ENCODE results near the gene ACSS3.
"Not testable (repeated sequence)": the region's sequence is repeated elsewhere in the genome, so short reads cannot be mapped to it uniquely, and the experiment has no call there.

Gene ACSS3

GRCh38 chr12:81205416-81205815 is 127.5 kb downstream of the ACSS3 start:
- no peak for DNase-seq (ENCODE audit: low read depth in 2 of 2)

GRCh38 chr12:81206429-81206828 is 128.6 kb downstream of the ACSS3 start:
- no peak overlapping the region for H3K4me3 ChIP-seq (replicated peaks in 1 of 2; ENCODE audit: low read depth in 2 of 2, low read length in 2 of 2)
- DNase-seq (ENCODE audit: low read depth in 2 of 2) = no peak
- no peak for TF ChIP-seq CTCF (IDR thresholded peaks at IDR 0.05; ENCODE audit: low read depth, low read length)

More at GRCh38 chr12:81205416-81205815, 127.5 kb downstream of the ACSS3 start:
- no peak for TF ChIP-seq CTCF (IDR thresholded peaks at IDR 0.05; ENCODE audit: low read depth, low read length)
- H3K4me3 ChIP-seq (replicated peaks in 1 of 2; ENCODE audit: low read depth in 2 of 2, low read length in 2 of 2) = no peak overlapping the region

- DNase-seq (ENCODE audit: low read depth in 2 of 2) = no peak
- TF ChIP-seq CTCF (IDR thresholded peaks at IDR 0.05; ENCODE audit: low read depth, low read length) = no peak
- no peak overlapping the region for H3K4me3 ChIP-seq (replicated peaks in 1 of 2; ENCODE audit: low read depth in 2 of 2, low read length in 2 of 2)
These were observed 129.3 kb downstream of the ACSS3 start for GRCh38 chr12:81207173-81207572.

- no peak for DNase-seq (ENCODE audit: low read depth in 2 of 2)
- no peak for TF ChIP-seq CTCF (IDR thresholded peaks at IDR 0.05; ENCODE audit: low read depth, low read length)
- H3K4me3 ChIP-seq (replicated peaks in 1 of 2; ENCODE audit: low read depth in 2 of 2, low read length in 2 of 2) = no peak overlapping the region
These were observed 129.8 kb downstream of the ACSS3 start for GRCh38 chr12:81207664-81208063.

GRCh38 chr12:81208187-81208911 is 130.5 kb downstream of the ACSS3 start:
- DNase-seq (ENCODE audit: low read depth in 2 of 2) = peak; percentile 11 to 23
- H3K4me3 ChIP-seq (replicated peaks in 1 of 2; ENCODE audit: low read depth in 2 of 2, low read length in 2 of 2) = no peak overlapping the region
- no peak for TF ChIP-seq CTCF (IDR thresholded peaks at IDR 0.05; ENCODE audit: low read depth, low read length)

- no peak overlapping the region for H3K4me3 ChIP-seq (replicated peaks in 1 of 2; ENCODE audit: low read depth in 2 of 2, low read length in 2 of 2)
- no peak for TF ChIP-seq CTCF (IDR thresholded peaks at IDR 0.05; ENCODE audit: low read depth, low read length)
- peak; percentile 20 to 45 for DNase-seq (ENCODE audit: low read depth in 2 of 2)
These were observed 131.1 kb downstream of the ACSS3 start for GRCh38 chr12:81209012-81209411.

- peak; percentile 67 to 73 for DNase-seq (ENCODE audit: low read depth in 2 of 2)
- H3K4me3 ChIP-seq (replicated peaks in 1 of 2; ENCODE audit: low read depth in 2 of 2, low read length in 2 of 2) = not testable (repeated sequence)
These were observed 131.9 kb downstream of the ACSS3 start for GRCh38 chr12:81209772-81210225.
